ENCODE results near the gene ARHGEF7.
A peak's percentile ranks its signal among the peaks of the same experiment; 100 is the strongest.

ARHGEF7 gene

DNA sequence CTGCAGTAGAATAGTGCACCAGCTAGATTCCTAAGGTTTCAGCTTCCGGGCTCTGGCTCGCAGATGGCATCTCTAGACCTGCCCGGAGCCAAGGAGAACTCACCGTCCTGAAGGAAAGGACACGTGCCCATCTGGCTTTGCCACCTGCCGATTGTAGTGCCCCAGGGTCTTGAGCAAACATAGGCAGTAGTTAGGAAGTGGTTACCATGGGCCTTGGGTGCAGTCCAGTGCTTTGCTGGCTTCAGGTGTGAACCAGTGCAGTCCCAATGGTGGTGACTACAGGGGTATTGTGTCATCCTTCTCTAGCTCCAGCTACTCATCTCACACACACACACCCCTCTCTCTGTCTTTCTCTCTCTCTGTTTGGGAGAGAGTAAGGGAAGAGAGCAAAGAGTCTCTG, 143.9 kb downstream of the ARHGEF7 start:
- no peak for DNase-seq

GRCh38 chr13:111261326-111261725, 146.2 kb downstream of the ARHGEF7 start:
- DNase-seq = no peak

DNA sequence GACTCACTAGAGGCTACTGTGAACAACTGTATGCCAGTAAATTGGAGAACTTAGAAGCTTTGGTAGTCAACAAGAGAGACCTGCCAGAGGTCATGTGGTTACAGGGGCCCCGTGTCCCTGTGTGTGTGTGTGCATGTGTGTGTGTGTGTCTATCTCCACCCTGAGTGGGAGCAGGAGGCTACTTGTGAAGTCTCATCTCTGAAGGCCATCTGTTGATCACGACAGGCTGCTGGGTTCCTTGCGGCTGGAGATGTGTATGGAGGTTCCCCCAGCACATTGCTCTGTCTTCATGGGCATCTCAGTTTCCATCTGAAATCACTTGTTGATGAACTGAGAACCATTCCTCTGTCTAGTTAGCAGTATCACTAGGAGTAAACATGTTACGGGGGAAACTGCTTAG, 147.2 kb downstream of the ARHGEF7 start:
- DNase-seq = no peak

DNA sequence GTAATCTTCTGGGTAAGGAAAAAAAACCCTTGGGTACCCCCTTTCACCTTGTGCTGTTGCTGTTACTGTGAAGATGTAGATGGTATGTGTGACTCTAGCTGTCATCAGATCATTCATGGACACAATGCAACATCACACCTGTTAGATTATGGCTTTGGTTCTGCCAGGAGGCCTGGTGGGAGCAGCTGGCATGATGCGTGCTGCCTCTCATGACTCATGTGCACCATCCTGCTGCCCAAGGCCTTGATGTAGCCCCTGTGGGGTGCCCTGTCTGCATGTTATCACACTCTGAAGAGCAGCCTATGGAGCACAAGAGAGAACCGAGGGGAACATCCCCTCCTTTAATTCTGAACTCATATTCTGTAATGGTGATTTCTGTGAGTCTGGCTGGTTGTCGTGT, 147.6 kb downstream of the ARHGEF7 start:
- no peak for DNase-seq

DNA sequence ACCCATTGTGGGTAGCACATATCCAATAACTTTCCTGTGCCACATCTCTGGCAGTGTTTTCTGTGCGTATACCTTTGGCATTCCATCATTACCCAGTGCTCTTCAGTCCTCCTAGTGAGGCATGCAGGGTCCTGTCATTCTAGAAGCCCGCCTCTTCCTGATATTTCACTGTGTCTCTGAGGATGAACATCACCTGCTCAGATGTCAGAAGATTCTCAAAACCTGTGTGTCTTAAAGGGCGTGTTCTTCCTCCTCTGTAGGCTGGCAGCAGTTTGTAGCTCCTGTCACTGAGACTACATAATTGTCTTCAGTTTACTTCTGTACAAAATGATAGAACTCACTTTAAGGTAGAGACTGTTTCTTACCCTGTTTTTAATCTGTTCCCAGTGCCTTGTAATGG, 148.5 kb downstream of the ARHGEF7 start:
- no peak for DNase-seq

- no peak for DNase-seq
These were observed 150.0 kb downstream of the ARHGEF7 start for GRCh38 chr13:111265006-111265700.

DNA sequence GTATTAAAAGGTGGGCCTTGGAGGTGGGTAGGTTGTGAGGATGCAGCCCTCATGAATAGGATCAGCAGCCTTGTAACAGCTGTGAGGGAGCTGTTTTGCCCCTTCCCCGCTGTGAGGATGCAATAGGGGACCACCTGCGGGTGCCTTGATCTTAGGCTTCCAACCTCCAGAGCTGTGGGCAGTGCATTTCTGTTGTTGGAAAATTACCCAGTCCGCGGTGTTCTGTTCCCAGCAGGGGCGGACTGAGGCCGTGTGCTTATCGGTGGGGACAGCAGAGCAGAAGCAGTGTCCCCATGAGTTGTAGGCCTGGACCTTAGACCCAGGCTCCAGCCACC, 150.6 kb downstream of the ARHGEF7 start:
- no peak for DNase-seq

DNA sequence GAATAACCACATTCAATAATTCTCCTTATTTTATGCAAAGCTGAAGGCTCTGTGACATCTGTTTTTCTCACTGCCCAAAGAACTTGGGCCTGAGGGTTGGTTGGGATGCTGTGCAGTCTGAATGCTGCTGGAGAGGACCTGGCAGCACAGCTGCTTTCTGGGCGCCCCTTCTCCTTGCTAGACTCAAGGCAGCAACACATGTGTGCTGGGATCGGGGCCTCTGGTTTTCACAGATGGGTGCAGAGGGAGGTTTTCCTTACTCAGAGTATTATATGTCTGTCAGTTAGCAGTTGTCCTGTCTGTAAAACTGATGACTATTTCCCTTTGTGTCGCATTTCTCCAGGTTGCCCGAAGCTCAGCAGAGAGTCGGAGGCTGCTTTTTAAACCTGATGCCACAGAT, 152.1 kb downstream of the ARHGEF7 start:
- no peak for DNase-seq

- DNase-seq = no peak
These were observed 152.7 kb downstream of the ARHGEF7 start for GRCh38 chr13:111267784-111268183.

DNA sequence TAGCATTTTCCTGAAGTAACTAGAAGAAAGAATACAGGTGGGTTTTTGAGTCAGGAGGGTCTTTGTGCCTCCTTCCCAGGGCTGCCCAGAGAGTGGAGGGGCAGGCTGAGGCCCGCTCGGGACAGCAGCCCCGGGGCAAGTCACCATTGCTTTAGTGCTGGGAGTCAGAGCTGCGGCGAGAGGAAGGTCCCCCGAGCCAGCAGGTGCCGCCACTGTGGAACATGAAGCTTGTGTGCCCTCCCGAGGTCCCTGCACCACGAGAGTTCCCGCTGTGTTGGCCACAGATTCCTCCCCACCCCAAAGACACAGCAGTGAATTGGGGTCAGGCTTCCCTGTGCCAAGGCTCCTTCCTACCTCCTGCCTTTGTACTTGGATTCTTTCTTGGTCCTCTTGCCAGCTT, 154.4 kb downstream of the ARHGEF7 start:
- no peak for DNase-seq

DNA sequence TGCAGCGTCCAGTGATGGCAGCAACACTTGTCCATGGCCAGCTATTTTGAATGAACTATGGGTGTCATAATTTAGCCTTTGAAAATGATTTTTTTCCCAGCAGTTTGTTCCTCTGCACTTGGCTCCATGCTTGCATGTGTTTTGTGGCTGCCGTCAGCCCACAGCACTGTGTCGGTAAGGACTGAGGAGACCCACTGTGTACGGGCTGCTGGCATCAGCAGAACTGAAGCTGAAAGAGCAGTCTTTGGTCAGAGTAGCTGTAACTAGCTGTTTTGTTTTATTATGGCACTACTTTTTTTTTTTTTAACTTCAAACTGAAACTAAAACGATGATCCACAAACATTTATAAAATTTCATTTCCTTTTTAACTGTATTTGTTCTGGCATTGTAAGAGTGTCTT, 155.0 kb downstream of the ARHGEF7 start:
- no peak for DNase-seq

GRCh38 chr13:111270765-111271698, 155.9 kb downstream of the ARHGEF7 start:
- no peak for DNase-seq

DNA sequence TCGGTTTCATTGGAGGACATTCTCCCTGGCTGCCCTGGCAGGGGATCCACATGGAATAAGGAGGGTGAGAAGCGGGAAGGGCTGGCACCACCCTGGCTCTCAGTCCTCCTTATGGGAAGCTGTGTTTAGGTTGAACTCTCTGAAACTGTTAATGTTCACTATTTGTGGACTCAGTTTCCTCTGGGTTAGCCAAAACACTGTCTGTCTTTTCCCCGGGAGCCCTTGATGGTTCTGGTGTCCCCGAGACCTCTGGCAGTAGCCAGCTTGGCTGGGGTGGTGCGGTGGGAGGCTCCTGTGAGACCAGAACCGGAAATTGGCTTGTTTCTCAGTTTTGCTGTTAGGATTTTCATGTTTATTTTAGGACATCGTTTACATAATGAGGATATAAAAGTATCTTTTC, 157.0 kb downstream of the ARHGEF7 start:
- no peak for DNase-seq

GRCh38 chr13:111275382-111275781, 160.3 kb downstream of the ARHGEF7 start:
- no peak for DNase-seq

DNA sequence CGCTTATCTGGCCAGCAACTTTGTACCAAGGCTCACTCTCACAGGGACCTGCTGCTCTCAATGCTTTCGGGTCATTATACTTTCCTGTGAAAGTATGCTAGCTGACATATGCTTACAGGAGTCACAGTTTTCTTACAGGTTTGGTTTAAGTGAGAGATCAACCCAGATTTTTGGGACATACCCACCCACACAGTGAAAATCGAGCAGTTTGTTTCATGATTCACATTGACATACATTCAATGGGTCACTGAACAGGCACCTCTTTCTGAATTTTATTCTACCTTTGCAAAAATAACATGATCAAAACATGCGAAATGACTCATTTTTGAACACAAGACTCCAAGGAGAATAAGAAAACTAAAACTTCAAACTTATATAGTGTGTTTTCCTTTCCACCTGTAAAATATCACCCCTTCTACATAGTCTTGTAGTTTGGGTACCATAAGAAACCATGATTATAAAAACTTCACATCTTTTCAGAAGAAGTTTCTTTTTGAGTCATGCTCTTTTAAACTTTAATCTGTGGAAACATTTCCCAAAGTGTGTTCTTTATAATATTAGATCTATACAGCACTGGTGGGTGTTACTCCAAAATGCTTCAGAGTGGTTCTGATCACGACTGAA, 161.0 kb downstream of the ARHGEF7 start:
- no peak for DNase-seq

DNA sequence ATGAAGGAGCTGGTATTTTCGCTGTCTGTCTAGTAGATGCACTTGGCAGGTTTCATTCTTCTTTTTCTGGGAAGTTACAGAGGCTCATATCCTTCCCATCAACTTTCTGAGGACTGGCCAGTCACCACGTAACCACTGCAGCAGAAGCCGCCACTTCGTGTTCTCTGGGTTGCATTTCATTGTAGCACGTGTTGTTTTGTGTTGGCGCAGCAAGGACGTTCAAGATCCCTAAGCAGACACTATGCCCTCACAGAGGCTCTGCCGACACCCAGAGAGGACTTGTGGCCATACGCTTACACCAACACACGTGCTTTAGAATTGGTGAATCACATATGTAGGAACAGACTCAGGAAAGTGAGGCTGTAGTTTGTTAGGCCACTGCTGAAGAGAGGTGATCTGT, 163.1 kb downstream of the ARHGEF7 start:
- no peak for DNase-seq

DNA sequence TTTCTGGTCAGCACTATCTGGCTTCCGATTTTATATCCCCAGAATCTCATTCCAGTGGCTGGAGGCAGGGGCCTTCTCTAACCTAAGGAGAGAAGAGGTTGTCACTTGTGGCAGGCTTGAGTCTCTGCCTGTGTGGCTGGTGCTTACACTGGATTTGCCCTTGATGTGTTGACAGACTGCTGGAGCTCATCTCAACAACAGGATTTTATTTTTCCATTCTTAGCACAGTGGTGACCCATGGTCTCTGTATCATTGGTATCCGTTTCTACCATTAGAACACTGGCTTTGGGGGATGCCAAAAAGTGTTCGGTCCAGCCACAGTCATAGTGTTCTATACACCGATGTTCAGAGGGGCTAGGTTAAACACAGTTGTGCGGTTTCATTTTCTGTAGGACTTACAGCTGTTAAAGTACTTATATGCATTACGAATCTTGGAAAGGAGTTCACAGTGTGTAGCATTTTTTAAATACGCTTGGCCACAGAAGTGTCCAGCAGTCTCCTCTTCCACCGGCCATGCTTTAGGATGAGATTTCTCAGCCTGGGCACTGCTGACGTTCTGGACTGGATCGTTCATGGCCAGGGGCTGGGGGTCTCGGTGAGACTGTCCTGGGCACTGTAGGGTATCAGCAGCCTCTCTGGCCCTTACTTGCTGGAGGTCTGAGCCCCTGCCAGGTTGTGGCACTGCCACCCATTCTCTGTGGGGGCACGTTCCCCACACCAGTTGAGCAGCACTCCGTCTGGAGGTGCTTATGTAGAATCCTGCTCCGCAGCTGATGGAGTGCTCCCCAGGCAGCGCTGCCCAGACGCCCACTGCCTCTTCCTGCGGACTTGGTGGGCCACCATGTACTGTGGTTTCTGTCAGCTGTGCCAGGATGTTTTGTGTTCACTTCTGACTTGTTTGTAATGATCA, 163.9 kb downstream of the ARHGEF7 start:
- peak; percentile 57 for DNase-seq

DNA sequence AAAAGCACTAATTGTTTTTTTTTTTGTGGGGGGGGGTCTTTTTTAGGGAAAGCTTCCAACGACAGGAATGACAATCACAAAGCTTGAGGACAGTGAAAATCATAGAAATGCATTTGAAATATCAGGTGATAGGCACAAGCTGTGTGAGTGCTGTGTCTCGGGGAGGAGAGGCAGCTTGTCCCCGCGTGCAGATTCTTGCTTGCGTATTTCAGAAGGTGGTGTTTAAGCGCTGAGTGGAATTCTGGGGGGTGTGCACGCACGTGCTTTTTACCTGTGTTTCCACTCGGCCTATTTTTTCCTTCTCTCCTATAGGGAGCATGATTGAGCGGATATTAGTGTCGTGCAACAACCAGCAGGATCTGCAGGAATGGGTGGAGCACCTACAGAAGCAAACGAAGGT, 165.1 kb downstream of the ARHGEF7 start:
- DNase-seq = no peak

DNA sequence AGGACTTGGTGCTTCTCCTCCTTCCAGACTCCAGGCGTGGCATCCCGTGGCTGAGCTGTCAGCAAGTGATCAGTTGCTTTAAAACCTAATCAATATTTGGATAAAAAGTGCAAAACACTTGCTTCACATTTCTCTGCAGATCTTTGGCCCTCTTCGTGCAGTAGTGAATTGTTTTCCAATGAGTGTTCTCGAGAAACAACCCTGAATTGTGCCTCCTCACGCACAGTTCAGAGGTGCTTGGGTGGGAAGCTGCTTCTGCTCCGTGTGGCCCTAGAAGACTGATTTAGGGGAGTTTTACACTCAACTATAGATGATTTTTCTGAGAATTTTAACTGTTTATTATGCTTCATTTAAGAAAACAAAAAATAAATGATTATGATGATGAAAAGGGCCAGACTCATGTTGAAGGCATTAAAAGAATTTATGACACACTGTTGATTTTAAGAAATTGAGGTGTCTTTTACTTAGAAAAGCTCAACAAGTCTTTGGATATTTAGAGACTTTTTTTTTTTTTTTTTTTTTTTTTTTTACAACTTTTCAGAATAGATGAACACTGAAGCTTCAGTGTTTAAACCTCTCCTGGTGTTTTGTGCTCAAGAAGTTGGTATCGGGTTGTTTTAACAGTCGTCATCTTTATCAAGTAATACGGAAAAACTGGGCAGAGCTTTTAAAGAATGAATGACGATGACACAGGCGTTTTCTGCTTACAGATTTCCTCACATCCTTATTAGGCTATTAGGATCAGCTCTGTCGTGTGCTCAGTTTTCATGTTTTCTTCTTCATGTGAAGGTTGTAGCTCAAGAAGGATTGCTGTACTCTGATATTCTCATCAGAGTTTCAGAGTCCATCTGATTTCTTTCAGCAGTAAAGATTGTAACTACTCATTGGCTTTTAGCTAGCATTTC, 165.8 kb downstream of the ARHGEF7 start:
- no peak for DNase-seq

GRCh38 chr13:111281751-111282311, 166.7 kb downstream of the ARHGEF7 start:
- DNase-seq = peak; percentile 43

- no peak for DNase-seq
These were observed 167.3 kb downstream of the ARHGEF7 start for GRCh38 chr13:111282425-111282824.

Data from right hindlimb (tissue), 1 donor.